Parathyroid adenoma (tissue), 2 donors: ENCODE data around the gene CLCN1.

Experiments
- H2AFZ ChIP-seq: fragments of 300-600 bp; sonication (generic); one replicate; pipeline ENCODE4 v1.7.0; 2017; ENCODE audit warnings: antibody characterized with exemption, mild to moderate bottlenecking
- H3K27ac ChIP-seq: fragments of 300-600 bp; sonication (generic); one replicate; pipeline ENCODE4 v1.7.0; 2017
- H3K27me3 ChIP-seq: fragments of 300-600 bp; sonication (generic); one replicate; pipeline ENCODE4 v1.7.0; 2017; ENCODE audit warnings: low read length; ENCODE audit not compliant: control insufficient read depth, insufficient read depth
- H3K36me3 ChIP-seq: fragments of 300-600 bp; sonication (generic); one replicate; pipeline ENCODE4 v1.7.0; 2017; ENCODE audit warnings: low read length; ENCODE audit not compliant: control insufficient read depth, insufficient read depth
- H3K4me1 ChIP-seq: fragments of 300-600 bp; sonication (generic); one replicate; pipeline ENCODE4 v1.7.0; 2017; ENCODE audit warnings: control low read depth
- H3K4me2 ChIP-seq: fragments of 300-600 bp; sonication (generic); one replicate; pipeline ENCODE4 v1.7.0; 2017; ENCODE audit warnings: low read length
- H3K4me3 ChIP-seq: fragments of 300-600 bp; sonication (generic); one replicate; pipeline ENCODE4 v1.7.0; 2017; ENCODE audit warnings: low read depth, low read length
- H3K79me2 ChIP-seq: fragments of 300-600 bp; sonication (generic); one replicate; pipeline ENCODE4 v1.7.0; 2017; ENCODE audit warnings: control low read depth
- H3K9ac ChIP-seq: fragments of 300-600 bp; sonication (generic); one replicate; pipeline ENCODE4 v1.7.0; 2017; ENCODE audit warnings: mild to moderate bottlenecking
- H3K9me3 ChIP-seq: fragments of 300-600 bp; sonication (generic); one replicate; pipeline ENCODE4 v1.7.0; 2017; ENCODE audit warnings: low read length; ENCODE audit not compliant: control insufficient read depth
- CTCF ChIP-seq: fragments of 300-600 bp; sonication (generic); IDR thresholded peaks from one replicate; pipeline ENCODE4 v1.7.0; 2017; ENCODE audit warnings: antibody characterized with exemption, mild to moderate bottlenecking
- donor health status: primary hyperparathyroidism.

Gene CLCN1

GRCh38 chr7:143373255-143373794 lies 57.4 kb downstream of the CLCN1 start:
- Histone ChIP-seq H3K9me3 (no peaks in the 10 kb centered on the region), H2AFZ (no peak overlapping the region), H3K4me3 (no peak overlapping the region), H3K79me2 (peaks cover 2% of the 10 kb centered on the region), H3K36me3 (no peaks in the 10 kb centered on the region), H3K27ac (no peak overlapping the region), H3K9ac (no peak overlapping the region), H3K4me2 (no peak overlapping the region), H3K27me3 (no peaks in the 10 kb centered on the region), H3K4me1 (peaks cover 3% of the 10 kb centered on the region)
- TF ChIP-seq CTCF, result no peak

- no peak overlapping the region for H2AFZ ChIP-seq
- no peaks in the 10 kb centered on the region for H3K36me3 ChIP-seq
- no peak overlapping the region for H3K4me2 ChIP-seq
- H3K4me3 ChIP-seq, result no peak overlapping the region
- H3K79me2 ChIP-seq, result peaks cover 2% of the 10 kb centered on the region
- no peak for TF ChIP-seq CTCF
- H3K27me3 ChIP-seq, result no peaks in the 10 kb centered on the region
- H3K9ac ChIP-seq, result no peak overlapping the region
- peaks cover 3% of the 10 kb centered on the region for H3K4me1 ChIP-seq
- H3K27ac ChIP-seq, result no peak overlapping the region
- no peaks in the 10 kb centered on the region for H3K9me3 ChIP-seq
Measured at GRCh38 chr7:143374561-143374960, 58.6 kb downstream of the CLCN1 start.

- Histone ChIP-seq H3K4me2 (no peak overlapping the region), H3K36me3 (no peaks in the 10 kb centered on the region), H3K9me3 (no peaks in the 10 kb centered on the region), H3K9ac (no peak overlapping the region), H3K4me3 (no peak overlapping the region), H3K4me1 (peaks cover 3% of the 10 kb centered on the region), H3K79me2 (peaks cover 2% of the 10 kb centered on the region), H2AFZ (no peak overlapping the region), H3K27me3 (no peaks in the 10 kb centered on the region), H3K27ac (no peak overlapping the region)
- no peak for TF ChIP-seq CTCF
Measured at GRCh38 chr7:143375298-143376034, 59.6 kb downstream of the CLCN1 start.

GRCh38 chr7:143376396-143376795 lies 60.5 kb downstream of the CLCN1 start:
- peaks cover 2% of the 10 kb centered on the region for H3K79me2 ChIP-seq
- no peak overlapping the region for H3K27ac ChIP-seq
- no peak overlapping the region for H3K4me3 ChIP-seq
- H2AFZ ChIP-seq, result no peak overlapping the region
- H3K4me1 ChIP-seq, result peaks cover 3% of the 10 kb centered on the region
- no peaks in the 10 kb centered on the region for H3K36me3 ChIP-seq
- H3K9ac ChIP-seq, result no peak overlapping the region
- no peaks in the 10 kb centered on the region for H3K27me3 ChIP-seq
- no peak for TF ChIP-seq CTCF
- H3K4me2 ChIP-seq, result no peak overlapping the region
- H3K9me3 ChIP-seq, result no peaks in the 10 kb centered on the region
